Measurements from ENCODE around the gene PIK3R6. TPM values are rescaled to one million over a fixed set of nuclear protein-coding genes. Genes with fewer than 3 reads are reported as not detected.

Gene PIK3R6
- total and polyA plus RNA-seq, 2 donors (not counting 1 experiment from before 2014, with no cell fraction given), result 2.8 to 11.0 TPM

GRCh38 chr17:8894202-8894671, 26.8 kb upstream of the PIK3R6 start:
- no peak overlapping the region for H2AFZ ChIP-seq (ENCODE audit: insufficient read depth, low read depth, low read length, poor library complexity, severe bottlenecking)
- ChIA-PET CTCF (interaction anchor here (0.7 to 6.2 kb wide), 29 partner anchors 14 to 1025 kb away, joined by 3 to 56 read pairs (median 6); partner anchors contain the start of genes MFSD6L, PIK3R5 and PIK3R6), POLR2A (interaction anchor here (0.6 kb wide), 1 partner anchor 92 kb away, joined by 3 read pairs; no protein-coding TSS in a partner anchor)
- no peak overlapping the region for H3K9ac ChIP-seq (ENCODE audit: low read length)
- H3K36me3 ChIP-seq (replicated peaks in 1 of 2; ENCODE audit: control extremely low read depth in 1 of 2, control insufficient read depth in 1 of 2, extremely low read depth in 1 of 2, insufficient read depth in 2 of 2, low read length in 1 of 2), result peaks cover 0 to 64% of the 10 kb centered on the region in 2 experiments
- DNase-seq, result no peak
- intact Hi-C loops (cut with micrococcal nuclease), result loop anchor here (2.0 kb wide), 1 partner anchor 103 kb away; no protein-coding TSS in a partner anchor
- H3K27ac ChIP-seq (ENCODE audit: low read length in 2 of 2), result no peak overlapping the region
- no peaks in the 10 kb centered on the region for H4K20me1 ChIP-seq (ENCODE audit: control insufficient read depth, insufficient read depth, low read length, poor library complexity, severe bottlenecking)
- 96% methylated on average over 17 of the region's 17 CpGs for WGBS (ENCODE audit: insufficient coverage)
- TF ChIP-seq EZH2 (IDR thresholded peaks at IDR 0.05; ENCODE audit: borderline replicate concordance, insufficient read depth, low read depth, low read length, poor library complexity, severe bottlenecking) (no peak), CTCF (IDR thresholded peaks at IDR 0.05) (no peak)
- H3K79me2 ChIP-seq (ENCODE audit: control insufficient read depth, insufficient read depth, low read length), result no peaks in the 10 kb centered on the region
- Mint-ChIP-seq H3K9me3 (ENCODE audit: insufficient read depth) (no peaks in the 10 kb centered on the region), H3K27ac (no peak overlapping the region), H3K27me3 (no peaks in the 10 kb centered on the region), H3K4me3 (no peak overlapping the region), H3K4me1 (peaks cover 38% of the 10 kb centered on the region)
- no peaks in the 10 kb centered on the region for H3K9me3 ChIP-seq (ENCODE audit: control extremely low read depth in 1 of 3, control insufficient read depth in 2 of 3, insufficient read depth in 1 of 3, low read length in 2 of 3)
- no peak for ATAC-seq (ENCODE audit: low read depth)
- H3K4me2 ChIP-seq (replicated peaks; ENCODE audit: low read depth, low read length, poor library complexity, severe bottlenecking), result no peak overlapping the region
- no peaks in the 10 kb centered on the region for H3K27me3 ChIP-seq (replicated peaks in 1 of 4; ENCODE audit: control extremely low read depth in 1 of 4, control insufficient read depth in 3 of 4, insufficient read depth in 4 of 4, low read length in 3 of 4)
- peaks cover 17 to 31% of the 10 kb centered on the region in 2 donors for H3K4me1 ChIP-seq (ENCODE audit: control insufficient read depth in 2 of 2, insufficient read depth in 2 of 2, low read length in 2 of 2)
- H3K4me3 ChIP-seq (ENCODE audit: control extremely low read depth in 1 of 5, extremely low read depth in 1 of 5, insufficient read depth in 1 of 5, low read depth in 2 of 5, low read length in 4 of 5), result no peak overlapping the region

- no peaks in the 10 kb centered on the region for H3K9me3 ChIP-seq (ENCODE audit: control extremely low read depth in 1 of 3, control insufficient read depth in 2 of 3, insufficient read depth in 1 of 3, low read length in 2 of 3)
- H3K9ac ChIP-seq (ENCODE audit: low read length), result no peak overlapping the region
- H2AFZ ChIP-seq (ENCODE audit: insufficient read depth, low read depth, low read length, poor library complexity, severe bottlenecking), result no peak overlapping the region
- H3K27ac ChIP-seq (ENCODE audit: low read length in 2 of 2), result no peak overlapping the region
- TF ChIP-seq EZH2 (IDR thresholded peaks at IDR 0.05; ENCODE audit: borderline replicate concordance, insufficient read depth, low read depth, low read length, poor library complexity, severe bottlenecking) (no peak), CTCF (IDR thresholded peaks at IDR 0.05) (no peak)
- DNase-seq, result no peak
- H3K4me3 ChIP-seq (ENCODE audit: control extremely low read depth in 1 of 5, extremely low read depth in 1 of 5, insufficient read depth in 1 of 5, low read depth in 2 of 5, low read length in 4 of 5), result no peak overlapping the region
- intact Hi-C loops (cut with micrococcal nuclease), result loop anchor here (2.0 kb wide), 1 partner anchor 103 kb away; no protein-coding TSS in a partner anchor
- Mint-ChIP-seq H3K27me3 (no peaks in the 10 kb centered on the region), H3K9me3 (ENCODE audit: insufficient read depth) (no peaks in the 10 kb centered on the region), H3K4me1 (peaks cover 33% of the 10 kb centered on the region), H3K27ac (no peak overlapping the region), H3K4me3 (no peak overlapping the region)
- WGBS (ENCODE audit: insufficient coverage), result 97% methylated on average over 14 of the region's 15 CpGs
- no peak overlapping the region for H3K4me2 ChIP-seq (replicated peaks; ENCODE audit: low read depth, low read length, poor library complexity, severe bottlenecking)
- H3K4me1 ChIP-seq (ENCODE audit: control insufficient read depth in 2 of 2, insufficient read depth in 2 of 2, low read length in 2 of 2), result peaks cover 12 to 26% of the 10 kb centered on the region in 2 donors
- no peaks in the 10 kb centered on the region for H4K20me1 ChIP-seq (ENCODE audit: control insufficient read depth, insufficient read depth, low read length, poor library complexity, severe bottlenecking)
- no peaks in the 10 kb centered on the region for H3K79me2 ChIP-seq (ENCODE audit: control insufficient read depth, insufficient read depth, low read length)
- ChIA-PET POLR2A (no interaction called here), CTCF (interaction anchor here (0.7 to 6.2 kb wide), 12 partner anchors 19 to 510 kb away, joined by 3 to 56 read pairs (median 12); partner anchors contain the start of gene MFSD6L)
- no peaks in the 10 kb centered on the region for H3K27me3 ChIP-seq (replicated peaks in 1 of 4; ENCODE audit: control extremely low read depth in 1 of 4, control insufficient read depth in 3 of 4, insufficient read depth in 4 of 4, low read length in 3 of 4)
- peaks cover 0 to 70% of the 10 kb centered on the region in 2 experiments for H3K36me3 ChIP-seq (replicated peaks in 1 of 2; ENCODE audit: control extremely low read depth in 1 of 2, control insufficient read depth in 1 of 2, extremely low read depth in 1 of 2, insufficient read depth in 2 of 2, low read length in 1 of 2)
- no peak for ATAC-seq (ENCODE audit: low read depth)
Observed at GRCh38 chr17:8893621-8894201, 26.2 kb upstream of the PIK3R6 start.

Data from B cell (primary cell).